ENCODE data around the gene DDIT3.

DNA sequence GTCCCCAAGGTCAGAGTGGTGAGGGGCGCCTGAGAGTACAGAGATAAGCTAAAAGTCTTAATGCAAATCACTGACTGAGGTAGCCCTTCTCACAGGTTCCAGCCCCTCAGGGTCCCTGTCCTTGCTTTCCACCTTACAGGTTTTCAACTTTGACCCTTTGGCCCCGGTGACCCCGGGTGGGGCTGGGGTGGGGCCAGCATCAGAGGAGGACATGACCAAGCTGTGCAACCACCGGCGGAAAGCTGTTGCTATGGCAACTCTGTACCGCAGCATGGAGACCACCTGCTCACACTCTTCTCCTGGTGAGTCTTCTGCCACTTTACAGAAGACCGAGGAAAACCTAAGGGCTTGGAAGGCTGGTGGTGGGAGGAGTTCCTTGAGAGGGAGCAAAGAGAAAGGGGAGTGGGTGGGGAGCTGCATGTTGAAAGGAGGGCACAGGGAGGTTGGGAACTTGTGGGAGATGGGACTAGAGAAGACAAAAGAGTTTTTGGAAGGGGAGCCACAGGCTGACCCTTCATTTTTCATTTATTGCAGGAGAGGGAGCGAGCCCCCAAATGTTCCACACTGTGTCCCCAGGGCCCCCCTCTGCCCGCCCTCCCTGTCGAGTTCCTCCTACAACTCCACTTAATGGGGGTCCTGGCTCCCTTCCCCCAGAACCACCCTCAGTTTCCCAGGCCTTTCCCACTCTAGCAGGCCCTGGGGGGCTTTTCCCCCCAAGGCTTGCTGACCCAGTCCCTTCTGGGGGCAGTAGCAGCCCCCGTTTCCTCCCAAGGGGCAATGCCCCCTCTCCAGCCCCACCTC is 4.7 kb upstream of the DDIT3 start:
- TF ChIP-seq, protein P1, sequence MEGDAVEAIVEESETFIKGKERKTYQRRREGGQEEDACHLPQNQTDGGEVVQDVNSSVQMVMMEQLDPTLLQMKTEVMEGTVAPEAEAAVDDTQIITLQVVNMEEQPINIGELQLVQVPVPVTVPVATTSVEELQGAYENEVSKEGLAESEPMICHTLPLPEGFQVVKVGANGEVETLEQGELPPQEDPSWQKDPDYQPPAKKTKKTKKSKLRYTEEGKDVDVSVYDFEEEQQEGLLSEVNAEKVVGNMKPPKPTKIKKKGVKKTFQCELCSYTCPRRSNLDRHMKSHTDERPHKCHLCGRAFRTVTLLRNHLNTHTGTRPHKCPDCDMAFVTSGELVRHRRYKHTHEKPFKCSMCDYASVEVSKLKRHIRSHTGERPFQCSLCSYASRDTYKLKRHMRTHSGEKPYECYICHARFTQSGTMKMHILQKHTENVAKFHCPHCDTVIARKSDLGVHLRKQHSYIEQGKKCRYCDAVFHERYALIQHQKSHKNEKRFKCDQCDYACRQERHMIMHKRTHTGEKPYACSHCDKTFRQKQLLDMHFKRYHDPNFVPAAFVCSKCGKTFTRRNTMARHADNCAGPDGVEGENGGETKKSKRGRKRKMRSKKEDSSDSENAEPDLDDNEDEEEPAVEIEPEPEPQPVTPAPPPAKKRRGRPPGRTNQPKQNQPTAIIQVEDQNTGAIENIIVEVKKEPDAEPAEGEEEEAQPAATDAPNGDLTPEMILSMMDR (IDR thresholded peaks at IDR 0.05), result no peak
- no peak for TF ChIP-seq POLR2A (IDR thresholded peaks at IDR 0.05)

Data from heart left ventricle (tissue), 13 donors.